ENCODE data around the gene RHBDL1.

Gene RHBDL1

DNA sequence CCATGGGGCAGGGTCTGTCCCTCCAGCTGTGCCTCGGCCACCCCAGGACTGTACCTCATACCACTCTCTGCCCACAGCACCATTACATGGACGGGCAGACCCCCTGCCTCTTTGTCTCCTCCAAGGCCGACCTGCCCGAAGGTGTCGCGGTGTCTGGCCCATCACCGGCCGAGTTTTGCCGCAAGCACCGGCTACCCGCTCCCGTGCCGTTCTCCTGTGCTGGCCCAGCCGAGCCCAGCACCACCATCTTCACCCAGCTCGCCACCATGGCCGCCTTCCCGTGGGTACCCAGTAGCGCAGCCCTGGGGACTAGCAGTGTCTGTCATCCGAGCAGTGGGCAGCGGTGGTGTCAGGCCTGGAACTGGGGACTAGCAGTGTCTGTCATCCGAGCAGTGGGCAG lies 2.6 kb upstream of the RHBDL1 start:
- DNase-seq (ENCODE audit: low read depth in 2 of 2, low spot score in 1 of 2), result no peak

DNA sequence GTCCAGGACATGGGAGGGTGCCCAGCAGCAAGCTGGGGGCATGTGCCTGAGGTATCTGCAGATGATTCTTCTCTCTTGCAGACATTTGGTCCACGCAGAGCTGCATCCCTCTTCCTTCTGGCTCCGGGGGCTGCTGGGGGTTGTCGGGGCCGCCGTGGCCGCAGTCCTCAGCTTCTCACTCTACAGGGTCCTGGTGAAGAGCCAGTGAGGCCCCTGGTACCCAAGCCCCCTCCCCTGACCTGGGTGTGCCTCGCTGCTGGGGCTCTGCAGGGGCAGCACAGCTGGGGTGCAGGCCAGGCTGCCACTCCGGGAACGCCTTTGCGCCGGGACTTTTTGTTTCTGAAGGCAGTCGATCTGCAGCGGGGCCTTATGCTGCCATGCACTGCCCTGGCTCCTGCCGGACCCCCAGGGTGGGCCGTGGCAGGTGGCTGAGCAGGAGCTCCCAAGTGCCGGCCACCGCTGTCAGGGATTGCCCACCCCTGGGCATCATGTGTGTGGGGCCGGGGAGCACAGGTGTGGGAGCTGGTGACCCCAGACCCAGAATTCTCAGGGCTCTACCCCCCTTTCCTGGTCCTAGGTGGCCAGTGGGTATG lies 2.0 kb upstream of the RHBDL1 start:
- DNase-seq (ENCODE audit: low read depth in 2 of 2, low spot score in 1 of 2), result no peak

DNA sequence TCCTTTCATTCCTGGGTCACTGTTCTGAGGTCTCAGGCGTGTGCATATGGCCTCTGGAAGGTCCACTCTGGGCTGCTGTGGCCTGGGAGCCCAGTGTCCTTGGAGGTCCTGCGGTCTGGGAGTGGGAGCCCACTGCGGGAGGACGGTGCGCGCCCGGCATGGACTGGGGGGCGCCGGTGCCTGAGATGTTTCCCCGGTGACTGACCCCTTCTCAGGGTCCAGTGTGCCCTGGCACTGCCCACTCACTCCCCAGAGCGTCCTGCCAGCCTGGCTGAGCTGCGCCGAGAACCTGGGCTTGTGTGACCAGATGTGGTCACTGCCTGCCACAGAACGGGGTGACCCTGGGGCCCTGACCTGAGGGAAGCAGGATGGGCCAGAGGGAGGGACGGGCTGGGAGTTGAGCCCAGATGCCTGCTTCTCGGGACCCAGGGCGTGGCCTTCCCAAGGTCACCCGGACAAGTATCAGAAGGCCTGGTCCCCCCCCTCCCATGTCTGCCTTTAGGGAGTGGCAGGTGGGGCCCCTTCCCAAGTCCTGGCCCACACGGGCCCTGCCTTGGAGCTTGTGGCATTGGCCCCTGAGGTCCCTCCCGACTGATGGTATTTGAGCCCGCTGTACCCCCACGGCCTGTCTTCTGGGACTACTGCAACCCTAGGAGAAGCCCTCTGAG lies 1.1 kb upstream of the RHBDL1 start:
- DNase-seq (ENCODE audit: low read depth in 2 of 2, low spot score in 1 of 2), result no peak

DNA sequence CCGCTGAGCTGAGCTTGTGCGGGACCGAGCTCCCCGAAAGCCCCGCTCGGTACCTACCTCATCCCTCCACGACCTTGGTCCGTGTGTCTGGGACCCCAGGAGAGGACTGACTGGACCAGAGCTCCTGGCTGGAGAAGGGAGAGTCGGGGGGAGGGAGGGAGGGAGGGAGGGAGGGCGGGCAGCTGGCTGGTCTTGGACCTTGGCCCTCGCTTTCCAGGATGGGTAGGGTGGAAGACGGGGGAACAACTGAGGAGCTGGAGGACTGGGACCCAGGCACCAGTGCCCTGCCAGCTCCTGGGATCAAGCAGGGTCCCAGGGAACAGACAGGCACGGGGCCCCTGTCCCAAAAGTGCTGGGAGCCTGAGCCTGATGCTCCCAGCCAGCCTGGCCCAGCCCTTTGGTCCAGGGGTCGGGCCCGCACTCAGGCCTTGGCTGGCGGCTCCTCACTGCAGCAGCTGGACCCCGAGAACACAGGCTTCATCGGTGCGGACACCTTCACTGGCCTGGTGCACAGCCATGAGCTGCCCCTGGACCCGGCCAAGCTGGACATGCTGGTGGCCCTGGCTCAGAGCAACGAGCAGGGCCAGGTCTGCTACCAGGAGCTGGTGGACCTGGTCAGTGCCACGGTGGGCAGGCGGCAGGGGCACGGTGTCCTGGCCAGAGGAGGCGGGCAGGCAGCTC lies 553 bp downstream of the RHBDL1 start:
- DNase-seq (ENCODE audit: low read depth in 2 of 2, low spot score in 1 of 2), result no peak

DNA sequence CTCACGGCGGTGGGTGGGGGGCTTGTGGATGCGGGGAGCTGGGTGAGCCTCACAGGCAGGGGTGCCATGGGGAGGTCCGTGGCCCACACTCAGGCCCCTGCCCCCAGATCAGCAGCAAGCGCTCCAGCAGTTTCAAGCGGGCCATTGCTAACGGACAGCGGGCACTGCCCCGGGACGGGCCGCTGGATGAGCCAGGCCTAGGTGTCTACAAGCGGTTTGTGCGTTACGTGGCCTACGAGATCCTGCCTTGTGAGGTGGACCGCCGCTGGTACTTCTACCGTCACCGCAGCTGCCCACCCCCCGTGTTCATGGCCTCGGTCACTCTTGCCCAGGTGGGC lies 1.1 kb downstream of the RHBDL1 start:
- DNase-seq (ENCODE audit: low read depth in 2 of 2, low spot score in 1 of 2), result no peak

DNA sequence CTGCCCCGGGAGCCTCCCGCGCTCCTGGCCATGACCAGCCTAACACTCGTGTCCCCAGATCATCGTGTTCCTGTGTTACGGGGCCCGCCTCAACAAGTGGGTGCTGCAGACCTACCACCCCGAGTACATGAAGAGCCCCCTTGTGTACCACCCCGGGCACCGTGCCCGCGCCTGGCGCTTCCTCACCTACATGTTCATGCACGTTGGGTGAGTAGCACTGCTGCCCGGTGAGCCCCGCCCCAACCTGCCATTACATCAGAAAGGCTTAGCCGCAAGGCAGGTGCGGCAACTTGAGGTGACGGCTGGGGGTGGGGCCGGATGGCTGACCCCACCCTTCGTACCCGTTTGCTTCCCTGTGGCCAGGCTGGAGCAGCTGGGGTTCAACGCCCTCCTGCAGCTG lies 1.4 kb downstream of the RHBDL1 start:
- no peak for DNase-seq (ENCODE audit: low read depth in 2 of 2, low spot score in 1 of 2)

DNA sequence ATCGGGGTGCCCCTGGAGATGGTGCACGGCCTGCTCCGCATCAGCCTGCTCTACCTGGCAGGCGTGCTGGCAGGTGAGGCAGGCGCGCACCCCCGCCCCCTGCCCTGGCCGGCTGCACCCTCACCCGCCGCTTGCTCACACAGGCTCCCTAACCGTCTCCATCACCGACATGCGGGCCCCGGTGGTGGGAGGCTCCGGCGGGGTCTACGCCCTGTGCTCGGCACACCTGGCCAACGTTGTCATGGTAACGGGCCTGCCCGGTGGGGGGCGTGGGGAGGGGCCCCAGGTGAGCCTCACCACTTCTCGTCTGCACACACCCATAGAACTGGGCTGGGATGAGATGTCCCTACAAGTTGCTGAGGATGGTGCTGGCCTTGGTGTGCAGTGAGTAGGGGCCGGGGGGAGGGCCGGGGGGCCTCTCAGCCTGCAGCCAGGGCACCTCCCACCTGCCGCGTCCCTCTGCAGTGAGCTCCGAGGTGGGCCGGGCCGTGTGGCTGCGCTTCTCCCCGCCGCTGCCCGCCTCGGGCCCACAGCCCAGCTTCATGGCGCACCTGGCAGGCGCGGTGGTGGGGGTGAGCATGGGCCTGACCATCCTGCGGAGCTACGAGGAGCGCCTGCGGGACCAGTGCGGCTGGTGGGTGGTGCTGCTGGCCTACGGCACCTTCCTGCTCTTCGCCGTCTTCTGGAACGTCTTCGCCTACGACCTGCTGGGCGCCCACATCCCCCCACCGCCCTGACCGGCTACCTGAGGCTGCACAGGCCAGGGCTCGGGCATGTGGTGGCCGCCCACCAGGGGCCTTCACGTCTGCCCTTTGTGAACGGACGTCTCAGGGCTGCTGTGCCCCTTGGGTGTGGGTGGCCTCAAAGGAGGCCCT lies 2.1 kb downstream of the RHBDL1 start:
- no peak for DNase-seq (ENCODE audit: low read depth in 2 of 2, low spot score in 1 of 2)

DNA sequence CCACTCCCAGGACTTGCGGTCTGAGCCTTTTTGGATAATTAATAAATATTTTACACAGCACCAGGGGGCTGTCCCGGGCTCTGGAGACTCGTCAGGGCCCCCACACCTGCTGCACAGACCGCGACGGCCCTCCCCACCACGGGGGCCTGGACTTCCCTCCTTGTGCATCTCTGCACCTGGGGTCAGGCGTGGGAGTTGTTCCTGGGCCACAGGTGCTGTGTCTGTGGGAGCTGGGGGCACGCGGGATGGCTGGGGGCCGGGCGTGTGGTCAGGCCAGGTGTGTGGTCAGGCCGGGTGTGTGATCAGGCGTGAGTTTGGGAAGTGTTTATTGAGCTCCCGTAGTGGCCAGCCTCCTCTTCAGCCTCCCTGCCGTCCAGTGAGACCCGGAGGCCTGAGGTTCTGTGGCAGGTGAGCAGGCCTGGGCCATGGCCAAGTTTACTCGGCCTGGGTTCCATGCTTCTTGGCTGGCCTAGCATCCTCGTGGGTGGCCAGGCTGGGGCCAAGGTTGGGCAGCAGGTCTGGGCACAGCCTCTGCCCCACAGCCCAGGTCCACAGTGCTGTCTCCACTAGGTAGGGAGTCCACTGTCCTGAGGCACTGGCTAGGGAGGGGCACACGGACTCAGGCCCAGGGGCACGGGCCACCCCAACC lies 2.9 kb downstream of the RHBDL1 start:
- no peak for DNase-seq (ENCODE audit: low read depth in 2 of 2, low spot score in 1 of 2)

DNA sequence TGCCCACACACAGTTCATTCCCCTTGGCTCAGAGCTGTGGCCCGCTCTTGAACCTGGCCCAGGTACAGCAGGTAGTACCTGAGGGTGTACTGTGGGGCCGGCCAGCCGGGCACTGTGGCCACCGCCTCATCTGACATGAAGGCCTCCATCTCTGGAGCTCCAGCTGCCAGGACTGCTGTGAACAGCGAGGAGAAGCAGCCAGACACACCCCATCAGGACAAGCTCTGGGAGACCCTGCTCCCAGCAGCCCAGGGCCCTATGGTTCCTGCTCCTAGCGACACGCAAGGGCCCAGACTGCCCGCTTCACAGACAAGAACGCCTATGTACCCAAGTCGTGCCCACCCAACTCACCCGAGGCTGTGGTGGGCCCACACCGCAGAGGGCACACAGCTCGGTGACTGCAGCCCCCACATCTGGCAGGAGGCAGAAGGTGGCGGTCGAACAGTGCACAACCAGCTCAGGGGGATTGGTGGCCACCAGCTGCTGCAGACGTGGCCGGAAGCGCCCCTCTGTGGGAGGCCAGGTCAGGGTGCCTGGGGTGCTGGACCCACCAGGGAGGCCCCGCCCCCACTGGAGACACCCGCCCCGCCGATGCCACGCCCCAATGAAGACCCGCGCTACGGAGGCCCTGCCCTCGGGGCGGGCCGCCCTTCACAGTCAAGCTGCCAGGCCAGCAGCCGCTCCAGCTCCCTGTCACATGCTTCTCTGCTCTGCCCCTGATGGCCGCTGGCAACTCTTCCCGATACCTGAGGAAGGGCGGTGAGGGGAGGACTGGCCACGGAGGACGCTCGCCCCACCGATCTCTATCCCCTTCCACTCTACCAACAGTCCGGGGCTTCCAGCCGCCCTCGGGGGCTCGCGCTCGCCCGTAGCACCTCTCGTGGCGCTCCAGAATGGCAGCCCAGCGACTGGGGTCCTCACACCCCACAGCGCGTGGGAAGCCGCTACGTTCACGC lies 3.7 kb downstream of the RHBDL1 start:
- peak in 1 of 2 donors; percentile 24 for DNase-seq (ENCODE audit: low read depth in 2 of 2, low spot score in 1 of 2)

DNA sequence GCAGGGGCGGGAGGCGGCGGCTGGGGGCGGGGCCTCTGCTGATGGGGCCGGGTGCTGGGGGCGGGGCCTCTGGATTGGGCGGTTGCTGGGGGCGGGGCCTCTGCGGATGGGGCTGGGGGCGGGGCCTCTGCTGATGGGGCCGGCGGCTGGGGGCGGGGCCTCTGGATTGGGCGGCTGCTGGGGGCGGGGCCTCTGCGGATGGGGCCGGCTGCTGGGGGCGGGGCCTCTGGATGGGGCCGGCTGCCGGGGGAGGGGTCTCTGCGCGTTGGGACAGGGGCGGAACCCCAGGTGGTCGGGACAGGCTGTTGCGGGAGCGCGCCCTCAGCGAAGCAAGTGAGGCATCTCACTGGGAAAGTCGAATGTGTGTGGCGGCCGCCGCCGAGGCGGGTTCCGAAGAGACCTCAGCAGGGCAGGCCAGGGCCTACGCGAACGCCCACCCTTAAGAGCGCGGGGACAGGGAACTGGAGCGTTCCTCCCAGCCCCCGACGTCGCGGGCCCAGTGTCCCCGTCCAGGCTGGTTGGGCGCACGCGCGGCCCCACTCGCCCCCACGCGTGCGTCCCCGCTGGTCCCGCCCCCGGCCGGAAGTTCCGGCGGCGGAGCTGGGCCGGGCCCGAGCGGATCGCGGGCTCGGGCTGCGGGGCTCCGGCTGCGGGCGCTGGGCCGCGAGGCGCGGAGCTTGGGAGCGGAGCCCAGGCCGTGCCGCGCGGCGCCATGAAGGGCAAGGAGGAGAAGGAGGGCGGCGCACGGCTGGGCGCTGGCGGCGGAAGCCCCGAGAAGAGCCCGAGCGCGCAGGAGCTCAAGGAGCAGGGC lies 4.5 kb downstream of the RHBDL1 start, which contains the start of gene STUB1:
Gene STUB1, plus strand, starts transcription at position 597 of the 811 bp plus-strand sequence. Its CDS starts 116 bp downstream, at position 713.
- peak; percentile 66 to 77 for DNase-seq (ENCODE audit: low read depth in 2 of 2, low spot score in 1 of 2)

DNA sequence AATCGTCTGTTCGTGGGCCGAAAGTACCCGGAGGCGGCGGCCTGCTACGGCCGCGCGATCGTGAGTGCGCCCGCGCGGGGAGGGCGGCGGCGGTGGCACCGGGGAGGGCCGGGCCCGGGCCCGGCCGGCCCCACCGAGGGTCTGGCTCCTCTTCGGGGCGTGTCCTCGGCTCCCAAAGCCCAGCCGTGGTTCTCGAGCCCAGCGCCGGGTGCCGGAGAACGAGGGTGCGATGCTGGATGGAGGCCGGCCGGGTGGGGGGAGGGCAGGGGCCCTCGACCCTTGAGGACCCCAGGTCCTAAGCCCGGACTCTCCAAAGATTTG lies 5.1 kb downstream of the RHBDL1 start:
- DNase-seq (ENCODE audit: low read depth in 2 of 2, low spot score in 1 of 2), result no peak

DNA sequence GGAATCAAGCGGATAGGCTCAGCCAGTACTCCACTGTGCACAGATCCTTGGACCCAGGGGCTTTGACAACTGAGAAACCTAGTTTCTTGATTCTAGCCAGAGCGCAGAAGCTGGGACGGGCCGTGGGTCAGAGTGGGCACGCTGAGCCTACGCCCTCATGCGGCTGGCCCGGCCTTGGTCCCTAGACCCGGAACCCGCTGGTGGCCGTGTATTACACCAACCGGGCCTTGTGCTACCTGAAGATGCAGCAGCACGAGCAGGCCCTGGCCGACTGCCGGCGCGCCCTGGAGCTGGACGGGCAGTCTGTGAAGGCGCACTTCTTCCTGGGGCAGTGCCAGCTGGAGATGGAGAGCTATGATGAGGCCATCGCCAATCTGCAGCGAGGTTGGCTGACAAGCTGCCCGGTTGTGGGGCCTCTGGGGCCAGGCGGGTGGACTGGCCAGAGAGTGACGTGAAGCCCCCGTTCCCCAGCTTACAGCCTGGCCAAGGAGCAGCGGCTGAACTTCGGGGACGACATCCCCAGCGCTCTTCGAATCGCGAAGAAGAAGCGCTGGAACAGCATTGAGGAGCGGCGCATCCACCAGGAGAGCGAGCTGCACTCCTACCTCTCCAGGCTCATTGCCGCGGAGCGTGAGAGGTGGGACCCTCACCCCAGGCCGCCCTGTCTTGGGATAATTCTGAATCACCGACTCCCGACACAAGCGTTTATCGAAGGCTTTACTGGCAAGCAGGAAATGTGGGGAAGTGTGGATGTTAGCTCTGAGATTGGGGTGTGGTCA lies 5.7 kb downstream of the RHBDL1 start:
- DNase-seq (ENCODE audit: low read depth in 2 of 2, low spot score in 1 of 2), result no peak

DNA sequence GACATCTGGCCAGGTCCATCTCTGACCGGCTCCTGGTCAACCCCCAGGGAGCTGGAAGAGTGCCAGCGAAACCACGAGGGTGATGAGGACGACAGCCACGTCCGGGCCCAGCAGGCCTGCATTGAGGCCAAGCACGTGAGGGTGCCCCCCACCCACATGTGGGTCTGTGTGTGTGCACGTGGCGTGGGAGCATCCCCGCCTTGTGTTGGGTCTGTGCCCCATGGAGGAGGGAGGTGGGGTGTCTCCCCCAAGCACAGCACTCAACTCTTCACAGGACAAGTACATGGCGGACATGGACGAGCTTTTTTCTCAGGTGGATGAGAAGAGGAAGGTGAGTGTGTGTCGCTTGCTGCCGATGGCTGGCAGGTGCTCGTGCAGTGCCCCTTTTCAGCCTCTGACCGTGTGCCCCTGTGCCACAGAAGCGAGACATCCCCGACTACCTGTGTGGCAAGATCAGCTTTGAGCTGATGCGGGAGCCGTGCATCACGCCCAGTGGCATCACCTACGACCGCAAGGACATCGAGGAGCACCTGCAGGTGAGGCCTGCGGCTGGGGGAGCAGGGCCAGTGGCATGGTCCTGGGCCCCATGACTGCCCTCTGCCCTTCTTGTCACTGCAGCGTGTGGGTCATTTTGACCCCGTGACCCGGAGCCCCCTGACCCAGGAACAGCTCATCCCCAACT lies 6.4 kb downstream of the RHBDL1 start:
- DNase-seq (ENCODE audit: low read depth in 2 of 2, low spot score in 1 of 2), result no peak

DNA sequence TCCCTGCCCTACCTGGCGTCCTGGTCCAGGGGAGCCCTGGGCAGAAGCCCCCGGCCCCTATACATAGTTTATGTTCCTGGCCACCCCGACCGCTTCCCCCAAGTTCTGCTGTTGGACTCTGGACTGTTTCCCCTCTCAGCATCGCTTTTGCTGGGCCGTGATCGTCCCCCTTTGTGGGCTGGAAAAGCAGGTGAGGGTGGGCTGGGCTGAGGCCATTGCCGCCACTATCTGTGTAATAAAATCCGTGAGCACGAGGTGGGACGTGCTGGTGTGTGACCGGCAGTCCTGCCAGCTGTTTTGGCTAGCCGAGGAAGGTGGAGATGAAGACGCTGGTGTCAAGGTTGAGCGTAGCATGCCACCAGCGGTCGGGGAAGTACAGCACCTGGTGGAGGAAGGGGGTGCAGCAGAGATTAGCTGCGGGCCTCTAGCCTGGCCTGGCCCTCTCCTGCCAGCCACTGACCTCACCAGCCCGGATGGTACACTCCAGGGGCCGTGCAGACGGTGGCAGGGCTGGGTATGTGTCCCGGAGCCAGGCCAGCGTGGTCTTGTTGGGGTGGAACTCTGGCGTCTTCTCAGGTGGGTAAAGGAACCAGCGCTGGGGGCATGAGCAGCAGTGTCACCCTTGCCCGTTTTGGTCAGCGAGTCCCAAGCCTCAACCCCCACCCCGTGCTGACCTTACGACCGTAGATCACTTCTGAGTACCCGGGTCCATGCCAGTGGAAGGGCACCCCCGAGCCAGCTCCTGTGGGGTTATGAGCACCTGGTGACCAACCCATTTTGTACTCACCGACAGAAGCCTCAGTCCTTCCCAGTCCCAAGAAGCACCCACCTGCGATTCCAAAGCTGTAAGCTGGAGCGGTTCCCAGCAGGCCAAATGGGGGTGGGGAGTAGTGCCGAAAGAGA lies 7.3 kb downstream of the RHBDL1 start:
- no peak for DNase-seq (ENCODE audit: low read depth in 2 of 2, low spot score in 1 of 2)

DNA sequence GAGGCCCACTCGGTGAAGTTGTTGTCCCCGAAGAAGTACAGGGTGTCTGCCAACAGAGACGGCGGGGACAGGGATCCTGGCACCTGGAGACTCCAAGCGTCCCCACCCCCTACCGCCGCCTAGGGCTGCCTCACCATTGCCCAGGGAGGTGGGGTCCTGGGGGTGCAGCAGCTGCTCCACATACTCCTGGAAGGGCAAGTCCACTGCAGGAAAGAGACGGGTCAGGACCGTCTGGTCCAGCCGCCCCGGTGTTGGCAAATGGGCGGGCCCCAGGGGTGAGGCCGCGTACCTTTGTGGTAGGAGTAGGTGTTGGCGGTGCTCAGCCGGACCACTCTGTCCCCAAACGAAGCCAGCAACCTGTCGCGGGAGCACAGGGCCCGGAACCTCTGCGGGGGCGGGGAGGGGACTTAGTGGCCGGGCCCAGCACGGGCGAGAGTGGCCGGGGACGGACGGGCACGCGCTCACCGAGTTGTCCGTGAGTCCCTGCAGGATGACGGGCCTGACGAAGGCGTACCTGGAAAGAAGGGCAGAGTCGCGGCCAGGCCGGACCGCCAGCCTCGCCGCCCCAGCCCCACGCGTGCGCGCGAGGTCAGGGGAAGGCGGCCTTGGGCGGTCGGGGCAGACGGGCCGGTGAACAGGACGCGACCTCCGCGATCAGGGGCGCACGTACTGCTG lies 8.1 kb downstream of the RHBDL1 start:
- DNase-seq (ENCODE audit: low read depth in 2 of 2, low spot score in 1 of 2), result no peak

DNA sequence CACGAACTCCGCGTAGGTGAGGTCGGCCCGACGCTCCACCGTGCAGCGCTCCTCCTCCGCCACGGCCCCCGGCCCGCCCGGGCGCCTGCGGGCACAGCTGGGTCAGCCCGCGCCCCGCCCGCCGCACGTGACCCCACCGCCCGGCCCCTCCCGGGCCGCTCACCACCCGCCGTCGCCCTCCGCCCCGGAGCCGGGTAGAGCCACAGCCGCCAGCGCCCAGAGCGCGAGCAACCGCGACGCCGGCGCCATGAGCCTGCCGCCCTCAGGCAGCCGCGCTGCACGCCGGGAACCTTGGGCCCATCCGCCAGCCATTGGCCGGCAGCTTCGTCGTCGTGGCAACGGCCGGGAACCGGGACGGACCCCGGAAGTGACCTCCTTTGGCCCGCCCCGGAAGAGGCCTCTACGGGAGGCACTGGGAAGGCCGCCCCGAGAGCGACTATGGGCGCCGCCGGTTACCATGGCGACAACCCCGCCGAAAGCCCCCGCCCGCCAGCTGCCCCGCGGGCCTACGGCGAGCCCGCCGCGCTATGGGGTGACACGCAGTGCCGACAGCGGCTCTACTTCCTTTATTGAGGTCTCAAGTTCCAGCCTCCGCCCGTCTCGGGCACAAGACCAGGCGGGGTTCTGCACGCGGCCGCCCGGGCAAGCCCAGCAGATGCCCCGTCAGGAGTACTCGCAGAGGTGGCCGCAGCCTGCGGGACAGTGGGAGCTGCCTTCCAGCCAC lies 8.8 kb downstream of the RHBDL1 start, which contains the start of gene JMJD8:
Gene JMJD8, minus strand, starts transcription at position 264 of the 724 bp plus-strand sequence. Its CDS starts 15 bp downstream, at position 249.
- DNase-seq (ENCODE audit: low read depth in 2 of 2, low spot score in 1 of 2), result peak; percentile 88 to 95

Measured in stimulated activated CD8-positive, alpha-beta memory T cell treated with anti-CD3 and anti-CD28 coated beads, Interleukin-4, amount 100 ng/mL, for 4 hours (primary cell).